K562 (cell line): ENCODE measurements around the gene PPFIA3. TPM values are rescaled to one million over a fixed set of nuclear protein-coding genes. Genes with fewer than 3 reads are reported as not detected.

Experiments used
- CBX3 ChIP-seq, 2 experiments: IDR thresholded peaks; 1 replicate in 1 of 2; 2 replicates in 1 of 2; pipeline ENCODE4 v1.6.1; 2012; ENCODE audit warnings: inconsistent platforms in 2 of 2, low read length in 2 of 2, borderline replicate concordance in 1 of 2, control low read depth in 1 of 2
- CXXC5 ChIP-seq: fragments of 250-450 bp; sonication (Bioruptor Pico); IDR thresholded peaks from 2 replicates; pipeline ENCODE4 v1.8.0; 2022; ENCODE audit warnings: inconsistent platforms, mild to moderate bottlenecking, moderate library complexity
- DIDO1 ChIP-seq: fragments of 450-650 bp; IDR thresholded peaks from 2 replicates; pipeline ENCODE4 v1.6.1; 2016; ENCODE audit warnings: low read depth, missing biosample characterization, missing genetic modification characterization
- ELF4 ChIP-seq: fragments of 450-650 bp; formaldehyde crosslinking; IDR thresholded peaks from 2 replicates; pipeline ENCODE4 v1.4.0; 2022; ENCODE audit warnings: missing genetic modification characterization
- GABPB2 ChIP-seq: fragments of 250-450 bp; sonication (Bioruptor Pico); conservative IDR thresholded peaks from 2 replicates; pipeline ENCODE4 v1.5.1; 2021; ENCODE audit warnings: mild to moderate bottlenecking
- GATAD2B ChIP-seq: fragments of 450-650 bp; IDR thresholded peaks from 2 replicates; pipeline ENCODE4 v1.6.1; 2017; ENCODE audit warnings: mild to moderate bottlenecking, borderline replicate concordance
- NFIX ChIP-seq: fragments of 250-450 bp; sonication (Bioruptor Pico); IDR thresholded peaks from 2 replicates; pipeline ENCODE4 v1.4.0; 2020; ENCODE audit warnings: low read depth, mild to moderate bottlenecking, moderate library complexity
- POLR2H ChIP-seq: IDR thresholded peaks from 2 replicates; pipeline ENCODE4 v1.6.1; 2016; ENCODE audit warnings: missing genetic modification characterization, low read depth, mild to moderate bottlenecking, control low read depth, missing compliant biosample characterization, moderate library complexity
- SPI1 ChIP-seq: IDR thresholded peaks from 2 replicates; pipeline ENCODE4 v1.6.1; 2011; ENCODE audit warnings: low read depth, low read length, control low read depth, borderline replicate concordance
- SRSF9 ChIP-seq: fragments of 200-400 bp; formaldehyde crosslinking; IDR thresholded peaks from 2 replicates; pipeline ENCODE4 v1.6.1; 2017; ENCODE audit warnings: low read depth, low read length, borderline replicate concordance
- ZKSCAN3 ChIP-seq: fragments of 250-450 bp; sonication (Bioruptor Pico); IDR thresholded peaks from 2 replicates; pipeline ENCODE4 v1.4.0; 2020
- ZNF224 ChIP-seq: sonication (generic); formaldehyde crosslinking; IDR thresholded peaks from 2 replicates; pipeline ENCODE4 v1.8.0; 2022; ENCODE audit warnings: mild to moderate bottlenecking, missing genetic modification reagents
- ZNF561 ChIP-seq: fragments of 450-650 bp; formaldehyde crosslinking; conservative IDR thresholded peaks from 2 replicates; pipeline ENCODE4 v1.4.0; 2020; ENCODE audit warnings: mild to moderate bottlenecking, moderate library complexity
- ZNF699 ChIP-seq: fragments of 250-450 bp; sonication (Bioruptor Pico); IDR thresholded peaks from 2 replicates; pipeline ENCODE4 v1.8.0; 2021; ENCODE audit warnings: mild to moderate bottlenecking, moderate library complexity; ENCODE audit not compliant: insufficient replicate concordance
- ZSCAN32 ChIP-seq: fragments of 450-650 bp; formaldehyde crosslinking; IDR thresholded peaks from 2 replicates; pipeline ENCODE4 v1.4.0; 2020; ENCODE audit warnings: mild to moderate bottlenecking, moderate library complexity
- polyA plus RNA-seq, 8 experiments: library from polyadenylated mRNA; depleted of rRNA in 4 of 8; stranded (reverse) in 5 of 8; unstranded in 3 of 8; fragments of >200 nt; fragmentation: Nextera tagmentation in 2 of 8; fragmentation: Illumina TruSeq in 1 of 8; extraction: Ambion mirVana in 2 of 8; extraction: Trizol in 1 of 8; gene quantifications; 2 replicates each; pipeline versions ENCODE4 v1.2.1 to v1.2.3, GENCODE V29; 2011 to 2014; ENCODE audit warnings: inconsistent platforms in 1 of 8, missing spikeins in 1 of 8
- total RNA-seq, 7 experiments: library from RNA; depleted of rRNA in 6 of 7; stranded (reverse); fragments of >200 nt in 6 of 7; fragmentation: Illumina TruSeq in 2 of 7; extraction: Trizol in 2 of 7; gene quantifications; 2 replicates each; pipeline versions ENCODE4 v1.2.1 to v1.2.3, GENCODE V29; 2011 to 2021; ENCODE audit warnings: low replicate concordance in 1 of 7
- TF ChIP-seq, protein P1 (sequence below), 2 experiments: fragments of 450-650 bp in 1 of 2; IDR thresholded peaks; 2 replicates each; pipeline ENCODE4 v1.6.1; 2011 to 2017; ENCODE audit warnings: low read depth in 2 of 2, antibody characterized with exemption in 1 of 2, borderline replicate concordance in 1 of 2, low read length in 1 of 2, mild to moderate bottlenecking in 1 of 2, mixed read lengths in 1 of 2; ENCODE audit not compliant: control insufficient read depth in 1 of 2
- TF ChIP-seq, protein P2 (sequence below): sonication (generic); formaldehyde crosslinking; IDR thresholded peaks from 2 replicates; pipeline ENCODE4 v1.8.0; 2022; ENCODE audit warnings: mild to moderate bottlenecking, missing genetic modification reagents
- TF ChIP-seq, protein P3 (sequence below): fragments of 200-400 bp; formaldehyde crosslinking; IDR thresholded peaks from 2 replicates; pipeline ENCODE4 v1.6.1; 2017; ENCODE audit warnings: mild to moderate bottlenecking, low read depth, low read length, moderate library complexity
- TF ChIP-seq, protein P4 (sequence below): fragments of 250-450 bp; sonication (Bioruptor Pico); IDR thresholded peaks from 2 replicates; pipeline ENCODE4 v1.8.0; 2021; ENCODE audit warnings: borderline replicate concordance, mild to moderate bottlenecking, moderate library complexity; ENCODE audit not compliant: poor library complexity, severe bottlenecking

The PPFIA3 gene
- total and polyA plus RNA-seq, 9 of the 15 experiments (the other 6 are each of a cell fraction or from before 2014, with no cell fraction given) = 0.10 to 53.0 (median 17.6) TPM

DNA sequence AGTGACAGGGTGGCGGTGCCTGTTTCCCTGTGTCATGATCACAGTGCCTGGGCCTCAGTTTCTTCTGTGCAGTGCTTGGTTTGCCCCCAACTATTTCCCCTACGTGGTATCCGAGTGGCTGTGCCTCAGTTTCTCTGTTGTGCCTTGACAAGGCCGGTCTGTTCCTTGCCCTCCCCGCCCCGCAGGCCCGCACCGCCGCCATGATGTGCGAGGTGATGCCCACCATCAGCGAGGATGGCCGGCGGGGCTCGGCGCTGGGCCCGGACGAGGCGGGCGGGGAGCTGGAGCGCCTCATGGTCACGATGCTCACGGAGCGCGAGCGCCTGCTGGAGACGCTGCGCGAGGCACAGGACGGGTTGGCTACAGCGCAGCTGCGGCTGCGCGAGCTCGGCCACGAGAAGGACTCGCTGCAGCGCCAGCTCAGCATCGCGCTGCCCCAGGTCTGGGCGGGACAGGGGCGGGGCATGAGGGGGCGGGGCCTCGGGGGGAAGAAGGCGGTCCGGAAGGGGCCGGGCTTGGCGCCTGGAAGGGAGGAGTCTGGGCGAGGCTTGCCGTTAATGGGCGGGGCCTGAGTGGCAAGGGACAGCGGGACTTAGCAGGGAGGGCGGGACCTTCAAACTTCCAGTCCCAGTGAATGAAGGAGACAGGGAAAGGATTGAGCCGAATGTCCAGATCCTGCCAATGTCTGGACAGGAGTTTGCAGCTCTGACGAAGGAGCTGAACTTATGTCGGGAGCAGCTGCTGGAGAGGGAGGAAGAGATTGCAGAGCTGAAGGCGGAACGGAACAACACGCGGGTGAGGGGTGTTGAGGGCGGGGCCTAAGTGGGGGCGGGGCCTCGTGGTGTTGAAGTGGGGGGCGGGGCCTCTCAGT is 8.6 kb downstream of the PPFIA3 start (continued):
- TF ChIP-seq, protein P1, sequence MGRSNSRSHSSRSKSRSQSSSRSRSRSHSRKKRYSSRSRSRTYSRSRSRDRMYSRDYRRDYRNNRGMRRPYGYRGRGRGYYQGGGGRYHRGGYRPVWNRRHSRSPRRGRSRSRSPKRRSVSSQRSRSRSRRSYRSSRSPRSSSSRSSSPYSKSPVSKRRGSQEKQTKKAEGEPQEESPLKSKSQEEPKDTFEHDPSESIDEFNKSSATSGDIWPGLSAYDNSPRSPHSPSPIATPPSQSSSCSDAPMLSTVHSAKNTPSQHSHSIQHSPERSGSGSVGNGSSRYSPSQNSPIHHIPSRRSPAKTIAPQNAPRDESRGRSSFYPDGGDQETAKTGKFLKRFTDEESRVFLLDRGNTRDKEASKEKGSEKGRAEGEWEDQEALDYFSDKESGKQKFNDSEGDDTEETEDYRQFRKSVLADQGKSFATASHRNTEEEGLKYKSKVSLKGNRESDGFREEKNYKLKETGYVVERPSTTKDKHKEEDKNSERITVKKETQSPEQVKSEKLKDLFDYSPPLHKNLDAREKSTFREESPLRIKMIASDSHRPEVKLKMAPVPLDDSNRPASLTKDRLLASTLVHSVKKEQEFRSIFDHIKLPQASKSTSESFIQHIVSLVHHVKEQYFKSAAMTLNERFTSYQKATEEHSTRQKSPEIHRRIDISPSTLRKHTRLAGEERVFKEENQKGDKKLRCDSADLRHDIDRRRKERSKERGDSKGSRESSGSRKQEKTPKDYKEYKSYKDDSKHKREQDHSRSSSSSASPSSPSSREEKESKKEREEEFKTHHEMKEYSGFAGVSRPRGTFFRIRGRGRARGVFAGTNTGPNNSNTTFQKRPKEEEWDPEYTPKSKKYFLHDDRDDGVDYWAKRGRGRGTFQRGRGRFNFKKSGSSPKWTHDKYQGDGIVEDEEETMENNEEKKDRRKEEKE (IDR thresholded peaks at IDR 0.05; ENCODE audit: borderline replicate concordance in 1 of 2, control insufficient read depth in 1 of 2, low read depth in 2 of 2, low read length in 1 of 2) = no peak
- TF ChIP-seq ZNF561 (CRISPR knock-in tag) (no peak), ZNF224 (CRISPR knock-in tag) (no peak), CBX3 (IDR thresholded peaks at IDR 0.05; ENCODE audit: borderline replicate concordance in 1 of 2, low read length in 2 of 2) (peak in 1 of 2 experiments; percentile 96; a peak in 1 of 3 replicates), GATAD2B (no peak), ZSCAN32 (CRISPR knock-in tag) (no peak), DIDO1 (tag) (no peak), CXXC5 (CRISPR knock-in tag) (peak; percentile 93), POLR2H (tag) (no peak), ZKSCAN3 (CRISPR knock-in tag) (no peak), ELF4 (CRISPR knock-in tag) (no peak), NFIX (CRISPR knock-in tag) (no peak), ZNF699 (CRISPR knock-in tag) (no peak), GABPB2 (CRISPR knock-in tag) (no peak), SPI1 (no peak), SRSF9 (no peak)
- TF ChIP-seq, protein P2, sequence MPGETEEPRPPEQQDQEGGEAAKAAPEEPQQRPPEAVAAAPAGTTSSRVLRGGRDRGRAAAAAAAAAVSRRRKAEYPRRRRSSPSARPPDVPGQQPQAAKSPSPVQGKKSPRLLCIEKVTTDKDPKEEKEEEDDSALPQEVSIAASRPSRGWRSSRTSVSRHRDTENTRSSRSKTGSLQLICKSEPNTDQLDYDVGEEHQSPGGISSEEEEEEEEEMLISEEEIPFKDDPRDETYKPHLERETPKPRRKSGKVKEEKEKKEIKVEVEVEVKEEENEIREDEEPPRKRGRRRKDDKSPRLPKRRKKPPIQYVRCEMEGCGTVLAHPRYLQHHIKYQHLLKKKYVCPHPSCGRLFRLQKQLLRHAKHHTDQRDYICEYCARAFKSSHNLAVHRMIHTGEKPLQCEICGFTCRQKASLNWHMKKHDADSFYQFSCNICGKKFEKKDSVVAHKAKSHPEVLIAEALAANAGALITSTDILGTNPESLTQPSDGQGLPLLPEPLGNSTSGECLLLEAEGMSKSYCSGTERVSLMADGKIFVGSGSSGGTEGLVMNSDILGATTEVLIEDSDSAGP = no peak
- TF ChIP-seq, protein P3, sequence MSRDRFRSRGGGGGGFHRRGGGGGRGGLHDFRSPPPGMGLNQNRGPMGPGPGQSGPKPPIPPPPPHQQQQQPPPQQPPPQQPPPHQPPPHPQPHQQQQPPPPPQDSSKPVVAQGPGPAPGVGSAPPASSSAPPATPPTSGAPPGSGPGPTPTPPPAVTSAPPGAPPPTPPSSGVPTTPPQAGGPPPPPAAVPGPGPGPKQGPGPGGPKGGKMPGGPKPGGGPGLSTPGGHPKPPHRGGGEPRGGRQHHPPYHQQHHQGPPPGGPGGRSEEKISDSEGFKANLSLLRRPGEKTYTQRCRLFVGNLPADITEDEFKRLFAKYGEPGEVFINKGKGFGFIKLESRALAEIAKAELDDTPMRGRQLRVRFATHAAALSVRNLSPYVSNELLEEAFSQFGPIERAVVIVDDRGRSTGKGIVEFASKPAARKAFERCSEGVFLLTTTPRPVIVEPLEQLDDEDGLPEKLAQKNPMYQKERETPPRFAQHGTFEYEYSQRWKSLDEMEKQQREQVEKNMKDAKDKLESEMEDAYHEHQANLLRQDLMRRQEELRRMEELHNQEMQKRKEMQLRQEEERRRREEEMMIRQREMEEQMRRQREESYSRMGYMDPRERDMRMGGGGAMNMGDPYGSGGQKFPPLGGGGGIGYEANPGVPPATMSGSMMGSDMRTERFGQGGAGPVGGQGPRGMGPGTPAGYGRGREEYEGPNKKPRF = no peak
- TF ChIP-seq, protein P4, sequence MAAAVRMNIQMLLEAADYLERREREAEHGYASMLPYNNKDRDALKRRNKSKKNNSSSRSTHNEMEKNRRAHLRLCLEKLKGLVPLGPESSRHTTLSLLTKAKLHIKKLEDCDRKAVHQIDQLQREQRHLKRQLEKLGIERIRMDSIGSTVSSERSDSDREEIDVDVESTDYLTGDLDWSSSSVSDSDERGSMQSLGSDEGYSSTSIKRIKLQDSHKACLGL (CRISPR knock-in tag) = peak; percentile 13
